ENCODE data around the gene P2RY6.

P2RY6 gene

GRCh38 chr11:73306977-73307322 is 34.8 kb downstream of the P2RY6 start:
- H2AFZ ChIP-seq: peak overlapping the region; percentile 79
- no peaks in the 10 kb centered on the region for H3K9me3 ChIP-seq (ENCODE audit: control insufficient read depth, low read length)
- peaks cover 6% of the 10 kb centered on the region for H3K79me2 ChIP-seq
- peak overlapping the region; percentile 66 for H3K27ac ChIP-seq
- peak overlapping the region; percentile 72 for H3K4me2 ChIP-seq (ENCODE audit: low read length)
- no peaks in the 10 kb centered on the region for H3K27me3 ChIP-seq (ENCODE audit: control insufficient read depth, insufficient read depth, low read length)
- H3K36me3 ChIP-seq (ENCODE audit: control insufficient read depth, insufficient read depth, low read length): no peaks in the 10 kb centered on the region
- peaks cover 5% of the 10 kb centered on the region for H3K4me1 ChIP-seq
- no peak overlapping the region for H3K9ac ChIP-seq
- peak overlapping the region; percentile 42 for H3K4me3 ChIP-seq (ENCODE audit: low read depth, low read length)
- TF ChIP-seq CTCF (IDR thresholded peaks at IDR 0.05): no peak

- peak; percentile 72 for TF ChIP-seq CTCF (IDR thresholded peaks at IDR 0.05)
- Histone ChIP-seq H3K9ac (no peak overlapping the region), H3K27me3 (ENCODE audit: control insufficient read depth, insufficient read depth, low read length) (no peaks in the 10 kb centered on the region), H3K79me2 (peaks cover 6% of the 10 kb centered on the region), H3K4me1 (peaks cover 5% of the 10 kb centered on the region), H2AFZ (peak overlapping the region; percentile 79), H3K27ac (peak overlapping the region; percentile 93), H3K9me3 (ENCODE audit: control insufficient read depth, low read length) (no peaks in the 10 kb centered on the region), H3K36me3 (ENCODE audit: control insufficient read depth, insufficient read depth, low read length) (no peaks in the 10 kb centered on the region), H3K4me3 (ENCODE audit: low read depth, low read length) (peak overlapping the region; percentile 68), H3K4me2 (ENCODE audit: low read length) (peak overlapping the region; percentile 82)
Observed at GRCh38 chr11:73307323-73308002, 35.3 kb downstream of the P2RY6 start.

GRCh38 chr11:73308003-73308960 is 36.1 kb downstream of the P2RY6 start, which contains the start of gene ARHGEF17:
Gene ARHGEF17 (plus strand): TSS chr11:73308276. CDS start chr11:73308639, 363 bp downstream.
- no peaks in the 10 kb centered on the region for H3K36me3 ChIP-seq (ENCODE audit: control insufficient read depth, insufficient read depth, low read length)
- H3K4me3 ChIP-seq (ENCODE audit: low read depth, low read length): peak within 1 kb of the TSS; percentile 68
- H3K9ac ChIP-seq: peak within 1 kb of the TSS; percentile 67
- H3K4me2 ChIP-seq (ENCODE audit: low read length): peak within 1 kb of the TSS; percentile 82
- H3K27me3 ChIP-seq (ENCODE audit: control insufficient read depth, insufficient read depth, low read length): no peaks in the 10 kb centered on the region
- peak within 1 kb of the TSS; percentile 79 for H2AFZ ChIP-seq
- H3K4me1 ChIP-seq: peaks cover 5% of the 10 kb centered on the region
- no peaks in the 10 kb centered on the region for H3K9me3 ChIP-seq (ENCODE audit: control insufficient read depth, low read length)
- no peak for TF ChIP-seq CTCF (IDR thresholded peaks at IDR 0.05)
- H3K79me2 ChIP-seq: peaks cover 6% of the 10 kb centered on the region
- H3K27ac ChIP-seq: peak within 1 kb of the TSS; percentile 93

GRCh38 chr11:73308961-73309919 is 37.1 kb downstream of the P2RY6 start:
- peak overlapping the region; percentile 82 for H3K4me2 ChIP-seq (ENCODE audit: low read length)
- H3K9ac ChIP-seq: peak overlapping the region; percentile 67
- peak overlapping the region; percentile 79 for H2AFZ ChIP-seq
- H3K79me2 ChIP-seq: peaks cover 9% of the 10 kb centered on the region
- no peaks in the 10 kb centered on the region for H3K27me3 ChIP-seq (ENCODE audit: control insufficient read depth, insufficient read depth, low read length)
- no peaks in the 10 kb centered on the region for H3K36me3 ChIP-seq (ENCODE audit: control insufficient read depth, insufficient read depth, low read length)
- peak overlapping the region; percentile 93 for H3K27ac ChIP-seq
- no peak for TF ChIP-seq CTCF (IDR thresholded peaks at IDR 0.05)
- H3K4me3 ChIP-seq (ENCODE audit: low read depth, low read length): peak overlapping the region; percentile 68
- H3K4me1 ChIP-seq: peaks cover 9% of the 10 kb centered on the region
- H3K9me3 ChIP-seq (ENCODE audit: control insufficient read depth, low read length): no peaks in the 10 kb centered on the region

All from parathyroid adenoma (tissue), 2 donors.